Activated T-cell treated with anti-CD3 and anti-CD28 coated beads, Interleukin-2, amount 50 U/mL, for 48 hours (primary cell): Measurements from ENCODE around the gene PRF1.
"Not testable (repeated sequence)": the region's sequence is repeated elsewhere in the genome, so short reads cannot be mapped to it uniquely, and the experiment has no call there.

ENCODE experiments used
- DNase-seq, 2 experiments: peaks; one replicate each; pipeline ENCODE4 v3.0.0-alpha.2; 2020

The PRF1 gene

DNA sequence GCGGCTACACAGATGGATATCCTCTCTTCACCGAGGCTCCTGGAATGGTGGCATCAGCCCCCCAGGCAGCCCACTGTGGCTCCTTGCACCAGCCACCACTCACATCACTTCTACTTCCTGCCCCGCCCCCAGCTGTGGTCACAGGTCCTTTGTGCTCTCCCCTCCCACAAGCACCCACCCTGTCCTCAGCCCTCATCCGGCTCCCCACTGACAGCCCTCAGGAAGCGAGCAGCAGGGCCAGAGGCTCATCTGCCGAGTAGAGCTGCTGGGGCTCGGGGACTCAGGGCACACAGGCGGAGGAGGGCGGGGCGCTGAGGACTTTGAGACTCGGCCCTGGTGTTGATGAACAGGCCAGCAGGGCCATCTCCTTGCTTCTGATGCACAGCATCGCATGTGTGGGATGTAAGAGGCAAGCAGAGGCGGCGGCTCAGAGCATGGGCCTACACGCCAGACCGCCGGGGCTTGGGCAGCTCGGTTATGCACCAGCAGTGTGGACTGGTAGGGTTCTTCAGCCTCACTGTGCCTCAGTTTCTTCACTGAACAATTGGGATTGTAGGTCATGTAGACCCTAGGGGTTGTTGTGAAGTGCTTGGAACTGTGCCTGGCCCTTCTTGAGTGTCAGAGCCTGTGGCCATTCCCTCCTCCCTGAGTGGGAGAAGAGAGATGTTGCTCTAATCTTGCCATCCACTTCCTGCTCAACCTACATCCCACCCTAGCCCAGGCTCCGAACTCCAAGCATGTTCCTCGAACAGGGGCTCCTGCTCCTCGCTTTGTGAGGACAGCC is at the start of gene PRF1:
PRF1 (minus strand) TSS at position 77 of the 784 bp plus-strand sequence. CDS start 1,839 bp downstream, outside the sequence.
- DNase-seq = peak; percentile 84 to 87

DNA sequence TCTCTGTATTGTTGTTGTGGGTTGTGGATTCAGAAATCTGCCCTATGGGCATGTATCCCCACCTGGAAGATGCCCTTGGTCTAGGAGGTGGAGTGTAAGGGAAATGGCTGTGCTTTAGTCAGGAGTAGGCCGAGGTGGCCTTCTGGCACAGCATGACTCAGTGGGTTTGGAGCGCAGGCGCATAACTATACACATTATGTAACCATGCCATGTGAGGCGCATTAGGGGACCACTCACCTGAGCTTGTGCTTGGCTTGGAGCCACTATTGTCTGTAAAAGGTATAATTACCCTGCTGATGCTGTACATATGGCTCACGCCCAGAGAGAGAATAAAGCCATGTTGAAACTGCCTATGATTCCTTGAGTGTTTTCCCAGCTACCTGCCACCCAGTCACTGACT is 49.1 kb upstream of the PRF1 start:
- DNase-seq = no peak

DNA sequence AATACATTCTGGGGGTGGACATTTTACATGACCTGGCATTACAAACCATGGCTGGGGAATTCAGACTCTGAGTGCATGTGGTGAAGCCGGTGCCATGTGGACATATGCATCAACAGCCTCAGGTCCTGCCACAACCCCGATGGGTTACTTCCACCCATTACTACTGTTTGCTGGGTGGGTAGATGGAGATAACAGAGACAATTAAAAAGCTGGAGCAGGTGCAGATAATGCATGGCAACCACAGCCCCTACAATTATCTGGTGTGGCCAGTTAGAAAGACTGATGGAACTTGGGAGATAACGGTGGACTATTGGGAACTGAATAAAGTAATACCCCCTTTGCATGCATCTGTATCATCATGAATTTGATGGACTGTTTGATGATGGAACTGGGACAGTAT is 48.2 kb upstream of the PRF1 start:
- no peak for DNase-seq

DNA sequence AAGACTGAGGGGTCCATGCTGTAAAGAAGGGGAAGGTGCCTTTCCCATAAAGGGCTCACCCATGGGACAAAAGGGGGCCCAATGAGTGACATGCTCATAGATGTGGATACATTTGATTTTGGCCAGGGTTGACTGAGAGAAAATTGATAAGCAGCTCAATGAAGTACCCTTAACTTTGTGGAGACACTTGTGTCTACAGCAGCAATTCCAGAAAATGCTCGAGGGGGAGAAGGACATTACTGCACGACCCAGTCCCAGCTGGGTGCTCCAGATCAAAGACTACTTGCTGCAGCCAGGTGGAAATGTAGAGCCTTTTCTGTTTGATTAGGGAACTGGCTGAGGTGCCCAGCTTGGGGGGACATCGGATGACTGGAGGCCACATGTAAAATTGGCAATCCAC is 47.6 kb upstream of the PRF1 start:
- no peak for DNase-seq

DNA sequence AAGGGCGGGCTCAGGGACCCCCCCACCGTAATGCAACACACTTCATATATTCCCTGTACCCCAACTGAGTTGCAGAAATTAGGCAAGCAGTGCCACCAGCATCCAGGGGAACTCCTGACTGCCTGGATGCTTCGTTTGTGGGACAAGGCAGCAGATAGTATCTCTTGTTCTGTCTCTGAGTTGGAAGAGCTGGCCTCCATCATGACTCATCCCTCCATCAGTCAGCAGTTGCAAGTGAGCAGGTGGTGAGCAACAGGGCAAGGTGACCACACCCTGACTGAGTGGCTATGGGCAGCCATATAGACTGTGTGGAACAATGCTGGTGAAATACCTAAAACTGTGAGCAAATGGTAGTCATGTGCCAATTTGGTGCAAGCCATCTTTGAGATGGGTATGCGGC is 47.0 kb upstream of the PRF1 start:
- no peak for DNase-seq

DNA sequence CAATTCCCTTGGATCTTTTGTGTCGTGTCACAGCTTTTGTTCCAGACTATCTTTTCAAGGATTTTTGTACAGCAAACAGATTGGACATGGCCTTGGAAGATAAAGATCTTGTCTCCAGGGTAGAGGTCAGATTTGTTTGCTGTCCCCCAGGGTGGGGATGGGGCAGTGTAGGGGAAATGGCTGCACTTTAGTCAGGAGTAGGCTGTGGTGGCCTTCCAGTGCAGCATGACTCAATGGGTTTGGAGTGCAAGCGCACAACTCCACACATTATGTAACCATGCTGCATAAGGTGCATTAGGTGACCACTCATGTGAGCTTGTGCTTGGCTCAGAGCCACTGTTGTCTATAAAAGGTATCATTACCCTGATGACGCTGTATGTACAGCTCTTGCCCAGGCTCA is 45.9 kb upstream of the PRF1 start:
- DNase-seq = no peak

DNA sequence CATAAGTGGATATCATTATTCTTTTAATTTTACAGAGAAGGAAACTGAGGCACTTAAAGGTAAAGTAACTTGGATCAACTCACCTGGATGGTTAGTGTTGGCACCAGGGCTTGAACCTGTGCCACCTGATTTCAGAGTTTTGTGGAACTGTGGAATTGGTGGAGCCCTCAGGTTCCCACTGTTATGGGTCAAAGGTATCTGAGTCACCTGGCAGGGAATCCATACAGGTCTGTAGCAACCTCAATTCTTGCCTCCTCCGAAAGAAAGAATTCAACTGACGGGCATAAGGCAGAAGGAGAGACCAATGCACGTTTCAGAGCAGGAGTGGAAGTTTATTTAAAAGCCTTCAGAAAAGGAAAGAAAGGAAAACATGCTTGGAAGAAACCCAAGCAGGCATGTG is 44.5 kb upstream of the PRF1 start:
- no peak for DNase-seq

DNA sequence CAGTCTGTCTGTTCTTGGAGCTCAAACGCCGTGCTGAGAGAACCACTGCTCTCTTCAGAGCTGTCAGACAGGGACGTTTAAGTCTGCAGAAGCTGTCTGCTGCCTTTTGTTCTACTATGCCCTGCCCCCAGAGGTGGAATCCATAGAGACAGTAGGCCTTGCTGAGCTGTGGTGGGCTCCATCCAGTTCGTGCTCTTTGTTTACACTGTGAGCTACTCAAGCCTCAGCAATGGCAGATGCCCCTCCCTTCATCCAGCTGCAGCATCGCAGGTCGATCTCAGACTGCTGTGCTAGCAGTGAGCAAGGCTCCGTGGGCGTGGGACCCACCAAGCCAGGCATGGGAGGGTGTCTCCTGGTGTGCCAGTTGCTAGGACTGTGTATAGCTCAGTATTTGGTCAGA is 42.4 kb upstream of the PRF1 start:
- not testable (repeated sequence) for DNase-seq

DNA sequence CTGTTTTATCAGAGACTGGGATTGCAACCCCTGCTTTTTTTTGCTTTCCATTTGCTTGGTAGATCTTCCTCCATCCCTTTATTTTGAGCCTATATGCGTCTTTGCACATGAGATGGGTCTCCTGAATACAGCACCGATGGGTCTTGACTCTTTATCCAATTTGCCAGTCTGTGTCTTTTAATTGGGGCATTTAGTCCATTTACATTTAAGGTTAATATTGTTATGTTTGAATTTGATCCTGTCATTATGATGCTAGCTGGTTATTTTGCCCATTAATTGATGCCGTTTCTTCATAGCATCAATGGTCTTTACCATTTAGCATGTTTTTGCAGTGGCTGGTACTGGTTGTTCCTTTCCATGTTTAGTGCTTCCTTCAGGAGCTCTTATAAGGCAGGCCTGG is 40.7 kb upstream of the PRF1 start:
- DNase-seq = not testable (repeated sequence)

DNA sequence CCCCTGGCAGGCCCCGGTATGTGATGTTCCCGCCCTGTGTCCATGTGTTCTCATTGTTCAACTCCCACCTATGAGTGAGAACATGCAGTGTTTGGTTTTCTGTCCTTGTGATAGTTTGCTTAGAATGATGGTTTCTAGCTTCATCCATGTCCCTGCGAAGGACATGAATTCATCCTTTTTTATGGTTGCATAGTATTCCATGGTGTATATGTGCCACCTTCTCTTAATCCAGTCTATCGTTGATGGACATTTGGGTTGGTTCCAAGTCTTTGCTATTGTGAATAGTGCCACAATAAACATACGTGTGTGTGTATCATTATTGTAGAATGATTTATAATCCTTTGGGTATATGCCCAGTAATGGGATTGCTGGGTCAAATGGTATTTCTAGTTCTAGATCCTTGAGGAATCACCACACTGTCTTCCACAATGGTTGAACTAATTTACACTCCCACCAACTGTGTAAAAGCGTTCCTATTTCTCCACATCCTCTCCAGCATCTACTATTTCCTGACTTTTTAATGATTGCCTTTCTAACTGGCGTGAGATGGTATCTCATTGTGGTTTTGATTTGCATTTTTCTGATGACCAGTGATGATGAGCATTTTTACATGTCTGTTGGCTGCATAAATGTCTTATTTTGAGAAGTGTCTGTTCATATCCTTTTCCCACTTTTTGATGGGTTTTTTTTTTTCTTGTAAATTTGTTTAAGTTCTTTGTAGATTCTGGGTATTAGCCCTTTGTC is 37.3 kb upstream of the PRF1 start:
- not testable (repeated sequence) for DNase-seq

DNA sequence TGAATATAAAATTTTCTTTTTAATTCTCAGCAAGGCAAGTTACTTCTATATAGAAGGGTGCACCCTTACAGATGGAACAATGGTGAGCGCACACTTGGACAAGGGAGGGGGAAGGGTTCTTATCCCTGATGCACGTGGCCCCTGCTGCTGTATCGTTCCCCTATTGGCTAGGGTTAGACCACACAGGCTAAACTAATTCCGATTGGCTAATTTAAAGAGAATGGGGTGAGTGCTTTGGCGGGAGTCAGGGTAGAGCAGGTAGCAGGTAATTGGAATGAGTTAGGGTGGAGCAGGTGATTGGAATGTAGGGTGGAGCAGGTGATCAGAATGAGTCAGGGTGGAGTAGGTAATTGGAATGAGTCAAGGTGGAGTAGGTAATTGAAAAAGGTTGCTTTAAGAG is 32.0 kb upstream of the PRF1 start:
- DNase-seq = not testable (repeated sequence)

DNA sequence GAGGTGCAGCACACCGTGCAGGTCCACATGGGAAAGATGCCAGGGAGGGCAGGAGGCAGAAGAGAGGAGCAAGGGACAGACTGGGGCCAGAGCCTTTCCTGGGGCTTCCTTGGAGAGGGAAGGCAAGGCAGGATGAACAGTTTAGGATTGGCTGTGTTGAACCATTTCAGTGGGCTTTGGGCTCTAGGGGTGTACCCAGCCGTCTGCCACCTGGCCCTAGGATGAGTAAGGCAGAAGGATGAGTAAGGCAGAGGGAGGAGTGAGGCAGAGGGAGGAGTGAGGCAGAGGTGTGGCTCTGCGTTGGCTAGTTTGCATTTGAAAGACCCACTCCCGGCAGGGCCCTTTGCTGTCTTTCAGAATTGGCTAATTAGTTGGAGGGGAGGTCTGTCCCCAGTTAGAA is 31.5 kb upstream of the PRF1 start:
- DNase-seq = no peak

DNA sequence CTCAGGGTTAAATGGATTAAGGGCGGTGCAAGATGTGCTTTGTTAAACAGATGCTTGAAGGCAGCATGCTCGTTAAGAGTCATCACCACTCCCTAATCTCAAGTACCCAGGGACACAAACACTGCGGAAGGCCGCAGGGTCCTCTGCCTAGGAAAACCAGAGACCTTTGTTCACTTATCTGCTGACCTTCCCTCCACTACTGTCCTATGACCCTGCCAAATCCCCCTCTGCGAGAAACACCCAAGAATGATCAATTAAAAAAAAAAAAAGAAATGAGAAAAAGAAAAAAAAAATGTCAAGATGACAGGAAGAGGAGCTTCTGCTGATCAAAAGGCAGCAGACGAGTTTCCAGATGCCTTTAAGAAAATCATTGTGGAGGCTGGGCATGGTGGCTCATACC is 29.2 kb upstream of the PRF1 start:
- DNase-seq = not testable (repeated sequence)

DNA sequence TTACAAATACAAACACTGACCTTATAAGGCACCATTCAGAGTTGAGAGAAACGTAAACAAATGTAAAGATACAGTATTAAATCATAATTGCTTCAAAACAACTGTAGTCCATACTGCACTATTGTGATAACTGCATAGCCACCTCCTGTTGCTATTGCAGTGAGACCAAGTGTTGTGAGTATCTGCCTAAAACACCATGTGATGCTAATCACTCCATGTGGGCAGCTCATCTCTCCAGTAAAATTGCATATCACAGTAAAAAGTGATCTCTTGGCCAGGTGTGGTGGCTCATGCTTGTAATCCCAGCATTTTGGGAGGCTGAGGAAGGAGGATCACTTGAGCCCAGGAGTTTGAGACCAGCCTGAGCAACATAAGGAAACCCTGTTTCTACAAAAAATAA is 26.8 kb upstream of the PRF1 start:
- no peak for DNase-seq

DNA sequence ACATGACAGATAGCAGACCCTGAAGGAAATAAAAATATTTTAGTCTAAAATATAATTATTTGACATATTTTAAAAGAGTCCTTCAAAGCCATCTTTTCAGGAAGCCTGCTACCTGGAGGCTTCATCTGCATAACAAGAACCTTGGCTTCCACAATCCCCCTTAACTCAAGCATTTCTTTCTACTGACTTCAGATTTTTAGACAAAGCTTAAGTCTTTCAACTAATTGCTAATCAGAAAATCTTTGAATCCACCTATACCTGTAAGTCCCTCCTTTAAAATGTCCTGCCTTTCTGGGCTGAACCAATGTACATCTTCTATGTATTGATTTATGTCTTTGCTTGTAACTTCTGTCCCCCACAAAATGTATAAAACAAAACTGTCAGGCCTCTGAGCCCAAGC is 23.5 kb upstream of the PRF1 start:
- no peak for DNase-seq

DNA sequence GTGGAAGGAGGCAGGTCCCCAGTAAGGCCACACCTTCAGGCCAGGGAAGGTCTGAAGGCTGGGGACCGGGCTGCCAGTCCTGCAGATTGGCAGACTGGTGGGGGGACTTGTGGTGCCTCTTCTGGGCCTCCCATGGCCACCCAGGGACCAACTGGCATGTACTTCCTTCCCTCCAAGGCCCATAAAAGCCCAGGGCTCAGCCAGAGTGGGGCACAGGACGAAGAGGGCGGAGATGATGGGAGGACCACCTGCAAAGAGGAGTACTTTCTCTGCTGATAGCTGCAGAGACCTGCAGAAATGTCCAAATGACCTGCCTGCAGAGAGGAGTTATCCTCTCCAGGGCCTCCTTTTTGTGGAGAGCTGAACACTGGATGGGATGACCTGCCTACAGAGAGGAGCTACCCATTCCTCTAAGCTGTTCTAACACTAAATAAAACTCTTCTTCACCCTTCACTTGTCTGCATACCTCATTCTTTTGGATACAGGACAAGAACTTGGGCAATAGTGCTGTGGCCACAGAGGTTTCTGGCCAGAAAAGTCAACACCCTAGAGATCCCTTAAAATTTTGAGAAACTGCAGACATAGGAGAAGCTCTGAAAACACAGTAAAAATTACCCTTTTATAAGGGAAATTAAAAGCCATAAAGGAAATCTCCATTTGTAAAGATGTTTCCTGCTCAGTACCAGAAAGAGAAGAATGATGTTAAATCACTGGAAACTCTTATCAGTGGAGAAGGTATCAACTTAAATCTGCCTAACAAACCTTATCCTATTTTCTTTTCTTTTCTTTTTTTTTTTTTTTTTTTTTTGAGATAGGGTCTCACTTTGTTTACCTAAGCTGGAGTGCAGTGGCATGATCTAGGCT is 20.7 kb upstream of the PRF1 start:
- no peak for DNase-seq

DNA sequence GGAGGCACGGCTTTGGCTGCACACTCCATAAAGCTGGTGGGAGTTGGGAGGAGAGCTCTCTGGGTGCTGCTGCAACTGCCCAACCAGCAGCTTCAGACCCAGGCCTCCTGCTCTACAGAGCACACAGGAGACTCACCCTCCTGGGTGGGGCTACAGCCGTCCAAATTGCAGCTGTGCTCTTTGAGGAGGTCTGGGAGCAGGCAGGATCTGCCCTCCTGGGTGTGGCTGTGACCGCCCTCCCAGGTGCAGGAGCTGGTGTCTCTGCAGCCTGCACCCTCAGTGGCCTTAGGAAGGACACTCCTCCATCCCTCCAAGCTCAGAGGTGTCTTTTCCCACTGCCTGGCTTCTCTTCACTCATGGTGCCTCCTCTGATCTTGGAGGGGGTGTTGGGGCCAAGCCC is 20.0 kb upstream of the PRF1 start:
- no peak for DNase-seq

DNA sequence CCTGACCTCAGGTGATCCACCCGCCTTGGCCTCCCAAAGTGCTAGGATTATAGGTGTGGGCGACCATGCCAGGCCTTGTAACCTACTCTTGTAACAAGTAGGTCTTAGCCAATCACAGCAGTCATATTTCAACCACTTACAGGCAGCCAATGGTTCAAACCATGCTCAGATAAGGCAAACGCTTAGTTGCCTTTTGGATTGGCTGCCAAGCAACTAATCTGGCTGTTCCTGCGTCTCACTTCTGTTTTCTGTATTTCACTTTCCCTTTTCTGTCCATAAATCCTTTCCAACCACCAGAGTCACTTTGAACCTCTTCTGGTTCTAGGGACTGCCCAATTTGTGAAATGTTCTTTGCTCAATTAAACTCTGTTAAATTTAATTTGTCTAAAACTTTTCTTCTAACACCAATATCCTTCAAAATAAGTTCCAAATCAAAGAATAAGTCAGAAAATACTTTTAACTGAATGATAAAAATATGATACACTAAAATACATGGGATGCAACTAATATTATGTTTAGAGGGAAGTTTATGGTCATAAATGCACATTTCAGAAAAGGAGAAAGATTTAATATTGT is 19.1 kb upstream of the PRF1 start:
- no peak for DNase-seq

DNA sequence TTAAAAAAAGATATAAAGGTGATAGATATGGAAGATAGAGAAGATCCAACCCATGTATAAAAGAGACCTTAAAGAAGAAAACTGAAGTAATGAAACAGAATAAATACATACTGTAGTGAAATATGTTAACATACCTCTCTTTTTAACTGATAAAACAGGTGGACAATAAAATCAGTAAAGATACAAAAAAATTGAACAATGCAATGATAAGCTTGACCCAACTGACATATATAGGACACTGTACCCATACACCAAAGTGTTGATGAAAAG is 17.4 kb upstream of the PRF1 start:
- no peak for DNase-seq

DNA sequence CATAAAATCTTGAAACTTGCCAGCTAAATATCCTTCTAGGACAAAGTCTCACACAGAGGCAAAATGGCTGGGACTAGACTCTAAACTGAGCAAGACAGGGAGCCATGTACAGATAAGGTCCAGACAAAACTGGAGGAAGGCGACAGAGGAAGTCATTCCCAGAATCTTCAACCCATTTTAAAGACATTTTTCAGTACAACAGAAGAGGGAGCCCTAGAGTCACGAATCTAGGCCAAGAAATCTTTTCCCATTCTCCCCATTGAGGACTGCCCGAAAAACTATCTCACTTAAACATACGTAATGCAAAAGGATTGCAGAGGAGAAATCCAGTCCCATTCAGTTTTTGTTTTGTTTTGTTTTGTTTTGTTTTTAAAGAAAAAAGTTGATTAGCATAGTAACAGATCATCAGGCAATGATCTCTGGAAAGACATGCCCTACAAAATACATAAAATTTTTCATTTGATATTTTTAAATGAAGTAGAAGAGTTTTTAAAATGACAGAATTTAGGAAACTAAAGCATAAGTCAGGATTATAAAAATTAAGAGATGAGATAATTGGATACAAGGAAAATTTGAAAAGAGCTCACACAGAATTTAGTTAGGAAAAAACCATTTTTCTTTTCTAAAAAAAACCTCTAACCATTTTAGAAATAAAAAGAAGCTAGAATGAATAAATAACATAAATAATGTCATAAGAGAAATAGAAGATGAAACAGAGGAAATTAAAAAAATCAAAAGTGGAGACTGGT is 16.9 kb upstream of the PRF1 start:
- no peak for DNase-seq

DNA sequence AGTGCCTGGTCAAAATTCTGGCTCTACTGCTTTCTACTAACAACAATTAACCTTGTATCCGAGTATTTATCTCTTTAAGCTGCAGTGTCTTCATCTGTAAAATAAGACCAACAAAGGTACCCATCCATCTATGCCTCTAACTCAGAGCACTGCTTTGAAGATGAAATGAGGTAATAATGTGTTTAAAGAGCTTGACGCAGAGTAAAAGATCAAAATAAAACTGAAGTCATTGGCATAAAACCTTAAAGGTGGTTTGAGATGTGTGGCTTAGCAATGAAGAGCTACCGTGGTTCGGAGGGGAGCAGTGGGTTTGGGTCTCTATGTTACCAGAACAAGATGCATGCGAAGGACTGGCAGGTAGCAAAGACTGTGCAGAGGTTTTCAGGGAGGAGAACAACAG is 16.1 kb upstream of the PRF1 start:
- no peak for DNase-seq

DNA sequence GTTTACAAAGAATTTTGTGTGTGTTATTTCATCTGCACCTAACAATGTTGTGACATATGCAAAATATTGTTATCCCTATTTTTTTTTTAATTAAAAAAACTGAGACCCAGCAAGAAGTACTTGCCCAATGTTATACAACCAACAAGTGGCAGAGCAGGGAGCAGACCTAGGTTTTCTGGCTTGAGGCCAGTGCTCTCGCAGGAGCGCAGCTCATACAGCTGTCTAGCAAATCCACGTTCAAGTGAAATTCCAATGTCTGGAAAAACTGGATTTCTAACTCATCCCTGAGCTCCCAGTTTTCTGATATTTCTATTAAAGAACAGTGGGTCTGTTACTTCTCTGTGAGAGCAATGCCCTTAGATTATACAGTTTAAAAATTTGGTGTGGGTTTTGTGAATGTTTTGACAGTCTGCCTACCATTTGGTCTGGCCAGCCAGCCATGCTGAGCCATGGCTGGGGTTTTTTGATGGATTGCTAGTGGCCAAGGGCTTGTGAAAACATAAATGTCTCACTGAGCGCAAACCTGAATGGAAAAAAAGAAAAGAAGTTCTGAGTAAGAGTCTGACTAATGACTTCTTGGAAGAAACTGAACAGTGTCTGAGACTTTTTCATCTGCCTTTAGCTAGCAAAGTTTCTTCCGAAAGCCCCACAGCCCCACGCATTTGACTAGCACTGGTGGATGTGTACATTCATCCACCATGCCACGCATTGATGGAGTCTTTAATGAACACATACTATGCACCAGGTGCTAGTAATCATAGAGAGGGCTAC is 15.4 kb upstream of the PRF1 start:
- peak; percentile 58 to 65 for DNase-seq
